Astrocyte of the cerebellum (primary cell): ENCODE data around the gene GMCL2.

ENCODE experiments used
- DNase-seq: peaks from one replicate; pipeline ENCODE4 v3.0.0-alpha.2; 2011; ENCODE audit warnings: low read depth
- H3K4me3 ChIP-seq: 2 replicates; pipeline ENCODE4 v1.5.1; 2011; ENCODE audit warnings: mild to moderate bottlenecking, low read depth, low read length, moderate library complexity
- in situ Hi-C: cut with HindIII; loops from 2 replicates; pipeline ENCODE4 v1.10.0; 2017; ENCODE audit warnings: low sequenced_read_pairs
- TF ChIP-seq, protein P1 (sequence below): IDR thresholded peaks from 2 replicates; pipeline ENCODE4 v1.5.1; 2012; ENCODE audit warnings: low read length, low read depth, moderate library complexity, mild to moderate bottlenecking; ENCODE audit errors: missing control alignments

GMCL2 gene

GRCh38 chr5:178222292-178222691 is 35.1 kb upstream of the GMCL2 start:
- H3K4me3 ChIP-seq = no peak overlapping the region
- in situ Hi-C loops = no loop called here
- TF ChIP-seq, protein P1, sequence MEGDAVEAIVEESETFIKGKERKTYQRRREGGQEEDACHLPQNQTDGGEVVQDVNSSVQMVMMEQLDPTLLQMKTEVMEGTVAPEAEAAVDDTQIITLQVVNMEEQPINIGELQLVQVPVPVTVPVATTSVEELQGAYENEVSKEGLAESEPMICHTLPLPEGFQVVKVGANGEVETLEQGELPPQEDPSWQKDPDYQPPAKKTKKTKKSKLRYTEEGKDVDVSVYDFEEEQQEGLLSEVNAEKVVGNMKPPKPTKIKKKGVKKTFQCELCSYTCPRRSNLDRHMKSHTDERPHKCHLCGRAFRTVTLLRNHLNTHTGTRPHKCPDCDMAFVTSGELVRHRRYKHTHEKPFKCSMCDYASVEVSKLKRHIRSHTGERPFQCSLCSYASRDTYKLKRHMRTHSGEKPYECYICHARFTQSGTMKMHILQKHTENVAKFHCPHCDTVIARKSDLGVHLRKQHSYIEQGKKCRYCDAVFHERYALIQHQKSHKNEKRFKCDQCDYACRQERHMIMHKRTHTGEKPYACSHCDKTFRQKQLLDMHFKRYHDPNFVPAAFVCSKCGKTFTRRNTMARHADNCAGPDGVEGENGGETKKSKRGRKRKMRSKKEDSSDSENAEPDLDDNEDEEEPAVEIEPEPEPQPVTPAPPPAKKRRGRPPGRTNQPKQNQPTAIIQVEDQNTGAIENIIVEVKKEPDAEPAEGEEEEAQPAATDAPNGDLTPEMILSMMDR = no peak
- DNase-seq = no peak

DNA sequence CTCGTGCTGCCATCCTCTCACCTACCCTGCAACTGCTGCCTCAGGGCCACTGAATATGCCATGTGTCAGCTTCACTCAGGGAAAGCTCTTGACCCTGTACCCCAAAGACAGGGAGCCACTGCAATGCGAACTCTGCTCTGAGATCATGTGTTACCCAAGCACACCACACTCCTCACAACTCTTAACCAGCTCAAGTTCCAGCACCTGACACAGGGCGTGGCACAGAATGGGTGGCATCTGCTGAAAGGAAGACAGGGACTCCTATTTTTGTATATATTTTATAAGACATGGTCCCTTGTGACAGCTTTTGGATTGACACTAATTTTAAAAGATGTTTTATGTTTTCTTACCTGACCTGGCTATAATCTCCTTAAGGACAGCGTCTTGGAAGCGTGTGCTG is 34.7 kb upstream of the GMCL2 start:
- no peak for DNase-seq
- TF ChIP-seq, protein P1 = no peak
- in situ Hi-C loops = no loop called here
- H3K4me3 ChIP-seq = no peak overlapping the region

DNA sequence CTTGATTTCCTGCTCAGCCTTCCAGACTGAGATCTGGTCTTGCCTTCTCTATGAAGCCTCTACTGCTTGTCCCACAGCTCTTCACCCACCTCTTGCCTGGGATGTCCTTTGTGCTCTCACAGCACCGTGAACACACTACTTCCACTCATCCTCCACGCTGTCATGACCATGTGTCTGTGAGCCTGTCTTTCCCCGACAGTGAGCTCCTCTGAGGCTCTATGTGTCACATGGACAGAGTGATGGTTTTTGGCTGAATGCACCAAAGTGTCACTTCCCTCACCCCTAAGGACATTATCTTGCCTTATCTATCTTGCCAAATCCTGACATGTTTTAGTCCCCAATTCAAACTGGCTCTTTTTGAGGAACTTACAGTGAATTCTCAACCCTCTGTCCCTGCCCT is 34.1 kb upstream of the GMCL2 start:
- H3K4me3 ChIP-seq = no peak overlapping the region
- DNase-seq = no peak
- in situ Hi-C loops = no loop called here

GRCh38 chr5:178218827-178219226 is 31.7 kb upstream of the GMCL2 start:
- TF ChIP-seq, protein P1 = no peak

More for the DNA sequence above, 34.1 kb upstream of the GMCL2 start:
- TF ChIP-seq, protein P1 = no peak

DNA sequence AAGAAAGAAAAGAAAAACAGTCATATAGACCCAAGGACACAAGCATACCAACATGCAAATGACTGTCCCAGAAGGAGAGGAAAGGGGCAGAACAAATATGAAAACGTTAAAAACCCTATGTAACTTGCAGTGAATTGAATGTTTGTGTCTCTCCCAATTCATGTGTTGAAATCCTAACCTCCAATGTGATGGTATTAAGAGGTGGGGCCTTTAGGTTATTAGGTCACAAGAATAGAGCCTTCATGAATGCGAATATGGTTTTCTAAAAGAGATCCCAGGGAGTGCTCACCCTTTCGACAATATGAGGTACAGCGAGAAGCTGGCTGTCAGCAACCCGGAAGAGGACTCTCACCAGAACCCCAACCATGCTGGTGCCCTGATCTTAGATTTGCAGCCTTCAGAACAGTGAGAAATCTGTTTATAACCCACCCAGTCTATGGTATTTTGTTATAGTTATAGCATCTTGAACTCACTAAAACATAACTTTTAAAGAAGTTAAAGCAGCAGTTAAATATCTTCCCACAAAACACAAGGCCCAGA is 31.1 kb upstream of the GMCL2 start:
- TF ChIP-seq, protein P1 = no peak
- no peak overlapping the region for H3K4me3 ChIP-seq
- no peak for DNase-seq
- in situ Hi-C loops = no loop called here

More at GRCh38 chr5:178218827-178219226, 31.7 kb upstream of the GMCL2 start:
- DNase-seq = no peak
- H3K4me3 ChIP-seq = no peak overlapping the region
- in situ Hi-C loops = no loop called here

- TF ChIP-seq, protein P1 = no peak
- no peak overlapping the region for H3K4me3 ChIP-seq
- DNase-seq = no peak
- in situ Hi-C loops = no loop called here
These were observed 29.6 kb upstream of the GMCL2 start for GRCh38 chr5:178216779-178217178.
